SW480 (cell line): Measurements from ENCODE around the gene SPACA4.

ENCODE experiments used
- DNase-seq: peaks from one replicate; pipeline ENCODE4 v3.0.0-alpha.2; 2016; ENCODE audit warnings: low spot score

Gene SPACA4

GRCh38 chr19:48596679-48597465, 9.7 kb upstream of the SPACA4 start:
- DNase-seq: no peak

DNA sequence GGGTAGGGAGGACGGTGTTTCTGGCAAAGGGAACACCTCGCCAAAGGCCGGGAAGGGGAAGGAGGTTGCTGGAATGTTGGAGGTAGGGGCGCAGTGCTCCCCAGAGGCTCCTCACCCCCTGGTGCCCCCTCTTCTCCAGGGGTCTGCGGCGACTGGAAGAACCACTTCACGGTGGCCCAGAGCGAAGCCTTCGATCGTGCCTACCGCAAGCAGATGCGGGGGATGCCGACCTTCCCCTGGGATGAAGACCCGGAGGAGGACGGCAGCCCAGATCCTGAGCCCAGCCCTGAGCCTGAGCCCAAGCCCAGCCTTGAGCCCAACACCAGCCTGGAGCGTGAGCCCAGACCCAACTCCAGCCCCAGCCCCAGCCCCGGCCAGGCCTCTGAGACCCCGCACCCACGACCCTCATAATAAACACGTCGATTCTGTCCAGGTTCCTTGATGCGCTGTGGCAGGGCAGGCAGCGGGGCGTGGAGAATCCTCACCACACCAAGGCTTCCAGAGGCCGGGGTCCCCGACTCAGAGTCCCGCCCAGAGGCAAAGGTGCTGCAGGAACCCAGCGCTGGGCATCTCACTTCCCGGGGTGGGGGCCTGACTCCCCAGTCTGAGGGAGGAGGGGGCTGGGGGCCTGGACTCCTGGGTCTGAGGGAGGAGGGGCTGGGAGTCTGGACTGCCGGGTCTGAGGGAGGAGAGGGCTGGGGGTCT, 7.4 kb upstream of the SPACA4 start:
- no peak for DNase-seq

GRCh38 chr19:48600679-48601417, 5.7 kb upstream of the SPACA4 start:
- DNase-seq: no peak

DNA sequence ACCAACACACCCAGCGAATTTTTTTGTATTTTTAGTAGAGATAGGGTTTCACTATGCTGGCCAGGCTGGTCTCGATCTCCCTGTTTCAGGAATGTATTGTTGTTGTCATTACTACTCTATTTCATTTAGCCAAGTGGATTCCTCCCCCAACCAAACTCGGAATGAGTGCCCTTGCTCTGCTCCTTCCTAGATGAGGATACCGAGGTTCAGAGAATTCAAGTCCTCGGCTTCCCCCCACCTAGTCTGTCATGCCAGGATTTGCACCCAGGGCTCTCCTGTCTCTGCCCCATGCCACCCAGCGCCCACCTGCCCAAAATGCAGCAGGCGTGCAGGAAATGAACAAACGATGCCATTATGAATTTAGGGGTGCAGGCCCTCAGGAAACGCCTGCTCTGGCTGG, 3.5 kb upstream of the SPACA4 start:
- DNase-seq: no peak

- no peak for DNase-seq
These were observed 3.1 kb upstream of the SPACA4 start for GRCh38 chr19:48603449-48603848.

- DNase-seq: no peak
These were observed 2.7 kb upstream of the SPACA4 start for GRCh38 chr19:48603850-48604249.

DNA sequence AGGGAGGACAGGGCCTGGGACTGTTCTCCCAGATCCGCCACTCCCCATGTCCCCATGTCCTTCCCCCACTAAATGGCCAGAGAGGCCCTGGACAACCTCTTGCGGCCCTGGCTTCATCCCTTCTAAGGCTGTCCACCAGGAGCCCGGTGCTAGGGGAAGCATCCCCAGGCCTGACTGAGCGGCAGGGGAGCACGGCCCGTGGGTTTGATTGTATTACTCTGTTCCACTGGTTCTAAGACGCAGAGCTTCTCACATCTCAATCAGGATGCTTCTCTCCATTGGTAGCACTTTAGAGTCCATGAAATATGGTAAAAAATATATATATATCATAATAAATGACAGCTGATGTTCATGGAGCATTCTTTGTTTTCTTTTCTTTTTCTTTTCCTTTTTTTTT, 815 bp downstream of the SPACA4 start:
- DNase-seq: no peak

DNA sequence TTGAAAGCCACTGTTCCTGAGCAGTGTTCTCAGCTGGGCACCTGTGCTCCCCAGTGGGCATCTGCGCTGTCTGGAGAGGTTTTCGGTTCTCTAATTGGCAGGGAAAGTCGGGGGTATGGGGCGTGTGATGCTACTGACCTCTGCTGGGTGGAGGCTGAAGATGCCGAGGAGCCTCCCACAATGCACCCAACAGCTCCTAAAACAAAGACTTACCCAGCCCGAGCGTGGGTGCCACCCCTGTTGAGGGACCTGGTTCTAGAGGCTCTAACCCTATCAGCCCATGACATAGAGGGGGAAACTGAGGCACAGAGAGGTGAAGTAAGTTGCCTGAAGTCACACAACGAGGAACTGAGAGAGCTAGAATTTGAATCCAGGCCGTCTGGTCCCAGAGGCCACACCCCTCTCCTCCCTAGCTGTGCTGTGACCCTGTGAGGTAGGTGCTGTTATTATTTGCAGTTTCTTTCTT, 2.3 kb downstream of the SPACA4 start:
- DNase-seq: peak; percentile 84

DNA sequence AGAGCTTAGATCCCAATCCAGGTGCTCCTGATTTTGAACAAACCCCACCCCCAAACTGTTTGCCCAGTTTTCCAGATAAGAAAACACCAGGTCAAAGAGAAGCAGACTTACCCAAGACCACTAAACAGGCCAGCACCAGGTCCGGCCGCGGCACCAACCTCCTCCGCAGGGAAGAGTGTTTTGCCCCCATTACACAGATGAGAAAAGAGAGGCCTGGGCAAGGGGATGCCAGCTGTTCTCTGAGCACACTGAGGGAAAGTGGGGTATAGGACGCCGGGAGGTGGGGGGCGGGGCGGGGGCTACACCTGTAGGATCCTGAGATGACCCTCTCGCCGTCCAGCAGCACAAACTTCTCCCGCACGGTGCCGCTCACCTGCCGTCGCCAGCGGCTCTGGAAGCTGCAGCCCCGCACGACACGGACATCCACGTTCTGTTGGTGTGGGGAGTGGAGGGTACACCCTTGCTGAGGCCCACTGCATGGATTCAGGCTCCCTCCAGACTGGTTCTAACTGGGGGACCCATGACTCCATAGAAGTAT, 3.1 kb downstream of the SPACA4 start:
- DNase-seq: no peak

DNA sequence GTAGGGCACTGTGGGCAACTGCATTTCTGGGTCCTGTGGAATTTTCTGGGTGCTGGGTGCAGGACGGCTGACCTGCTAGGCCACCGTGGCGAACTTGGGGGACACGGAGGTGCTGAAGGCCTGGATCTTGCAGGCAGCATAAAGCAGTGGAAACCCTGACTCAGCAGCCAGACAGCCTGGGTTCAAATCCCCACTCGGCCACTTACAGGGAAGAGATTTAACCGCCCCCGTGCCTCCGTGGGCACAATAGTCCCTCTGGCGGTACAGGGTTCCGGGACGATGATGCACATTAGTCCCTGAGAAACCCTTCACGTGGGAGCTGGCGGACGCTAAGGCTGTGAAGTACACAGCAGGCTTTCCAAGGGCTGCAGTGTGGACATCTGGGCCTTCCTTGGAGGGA, 5.3 kb downstream of the SPACA4 start:
- no peak for DNase-seq

DNA sequence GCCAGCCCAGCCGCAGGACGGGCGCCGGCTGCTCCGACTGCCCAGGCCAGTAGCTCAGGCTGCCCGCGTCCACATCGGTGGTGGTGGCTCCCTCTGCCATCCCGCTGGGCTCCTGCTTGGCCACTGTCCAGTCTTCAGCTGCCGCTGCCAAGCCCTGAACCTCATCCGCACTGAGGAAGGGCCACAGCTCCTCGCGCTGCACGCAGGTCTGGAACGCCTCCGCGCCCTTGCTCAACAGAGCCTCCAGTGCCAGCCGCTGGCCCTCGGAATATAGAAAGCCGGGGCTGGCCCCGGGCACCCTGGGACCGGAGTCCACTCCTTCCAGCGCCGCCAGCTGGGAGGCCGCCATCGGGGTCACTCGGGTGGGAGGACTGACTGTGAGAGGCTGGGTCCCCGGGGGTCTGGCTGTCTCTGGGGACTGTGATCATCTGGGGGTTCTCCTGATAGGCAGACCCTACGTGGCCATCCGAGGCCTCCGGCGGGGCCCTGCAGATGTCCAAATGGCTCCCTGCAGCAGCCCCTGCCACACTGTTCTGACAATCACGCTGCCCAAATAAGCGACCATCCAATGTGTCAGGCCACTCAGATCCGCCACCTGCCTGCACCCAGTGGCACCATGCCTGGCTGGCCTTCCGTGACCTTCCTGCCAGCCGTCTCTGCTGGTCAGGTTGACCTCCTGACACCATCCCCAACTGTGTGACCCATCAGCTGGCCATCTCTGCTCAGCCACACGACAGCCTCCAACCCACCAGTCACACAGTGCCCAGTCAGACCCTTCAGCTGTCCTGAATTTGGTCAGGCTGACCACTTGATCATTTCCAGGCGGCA, 6.7 kb downstream of the SPACA4 start:
- DNase-seq: no peak

DNA sequence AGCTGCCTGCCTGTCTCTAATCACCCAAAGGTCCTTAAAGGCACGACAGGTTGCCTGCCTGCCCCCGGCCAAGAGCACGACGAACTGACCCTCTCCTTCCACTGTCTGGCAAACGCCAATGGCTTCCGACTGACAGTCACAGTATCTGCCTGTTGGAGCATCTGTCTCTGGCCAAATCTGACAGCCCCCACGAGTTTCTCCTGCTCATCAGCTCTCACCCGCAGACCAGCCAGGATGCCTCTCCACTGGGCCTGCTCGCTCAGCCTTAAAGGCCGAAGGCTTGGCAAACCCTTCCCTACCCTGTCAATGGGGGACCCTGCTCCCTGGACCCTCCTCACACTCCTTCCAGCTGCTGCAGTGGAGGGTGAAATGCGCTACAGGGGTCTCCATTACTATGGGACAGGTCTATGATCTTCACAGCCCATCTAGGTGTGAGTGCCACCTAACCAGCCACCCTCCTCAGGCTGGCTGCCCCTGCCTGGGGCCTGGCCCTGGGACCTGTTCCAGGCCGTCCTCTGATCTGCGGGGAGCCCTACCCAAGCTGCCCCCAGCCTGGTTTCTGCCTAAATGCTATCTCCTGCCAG, 7.4 kb downstream of the SPACA4 start:
- DNase-seq: no peak

- peak; percentile 85 for DNase-seq
These were observed 8.1 kb downstream of the SPACA4 start, which contains the start of gene FAM83E for GRCh38 chr19:48614436-48615230. FAM83E (minus strand) TSS chr19:48615076; CDS start chr19:48613372, 1,704 bp downstream.

DNA sequence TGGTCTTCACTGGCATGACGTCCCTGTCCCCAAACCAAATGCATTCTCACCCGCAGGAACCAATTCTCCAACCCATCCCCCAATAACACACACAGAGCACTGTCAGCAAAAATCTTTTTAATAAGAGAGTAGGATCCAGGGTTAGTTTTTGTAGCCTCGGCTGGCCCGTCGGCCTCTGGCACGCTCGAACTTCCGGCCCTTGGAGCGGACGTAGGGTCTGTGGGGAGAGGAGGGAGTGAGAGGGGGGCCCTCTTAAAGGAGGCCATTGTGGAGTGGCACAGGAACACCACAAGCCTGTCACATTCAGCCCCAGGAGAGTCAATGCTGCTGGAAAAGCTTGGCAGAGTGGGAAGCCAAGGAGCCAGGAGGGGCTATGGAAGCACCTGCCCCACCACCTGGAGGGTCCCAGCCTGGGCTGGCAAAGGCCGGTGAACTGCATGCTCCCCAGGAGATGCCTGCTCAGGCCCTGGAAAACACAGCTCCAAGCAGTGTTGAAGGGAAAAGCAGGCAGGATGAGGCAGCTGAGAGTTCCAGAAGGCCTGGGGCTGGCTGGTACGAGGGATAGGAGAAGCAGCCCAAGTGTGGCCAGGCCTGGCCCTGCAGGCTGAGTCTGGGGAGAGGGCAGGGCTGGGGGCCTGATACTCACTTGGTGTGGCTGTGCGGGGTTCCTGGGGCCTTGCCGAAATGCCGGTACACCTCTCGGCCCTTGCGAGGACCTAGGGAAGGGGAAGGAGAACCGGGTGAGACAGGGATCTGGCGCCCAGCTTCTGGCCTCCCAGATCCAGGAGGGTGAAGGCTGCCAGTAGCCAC, 8.9 kb downstream of the SPACA4 start:
- no peak for DNase-seq

GRCh38 chr19:48616041-48616436, 9.5 kb downstream of the SPACA4 start:
- no peak for DNase-seq

DNA sequence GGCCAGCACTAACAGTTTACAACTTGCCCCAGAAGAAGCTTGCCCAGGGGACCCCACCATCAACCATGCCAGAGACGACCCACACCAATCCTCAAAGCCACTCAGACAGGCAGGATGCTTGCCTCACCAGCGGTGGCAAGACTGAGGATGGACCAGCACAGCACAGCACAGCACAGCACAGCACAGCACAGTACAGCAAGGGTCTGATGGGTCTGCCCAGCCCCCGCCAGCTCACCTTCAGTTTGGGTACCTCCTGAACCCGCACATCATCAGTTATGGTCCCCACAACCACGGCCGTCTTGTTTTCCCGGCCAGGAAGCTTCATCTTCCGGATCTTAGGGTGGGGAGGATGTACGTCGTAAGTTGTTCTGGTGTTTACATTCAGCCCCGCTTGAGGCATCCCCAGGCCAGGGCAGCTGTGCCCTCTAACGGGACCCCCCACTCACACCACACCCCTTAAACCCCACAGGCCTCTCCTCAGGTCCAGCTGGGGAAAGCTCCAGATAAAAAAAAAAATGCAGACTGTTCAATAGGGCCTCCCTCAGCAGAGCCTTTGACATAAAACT, 10.0 kb downstream of the SPACA4 start:
- DNase-seq: no peak

DNA sequence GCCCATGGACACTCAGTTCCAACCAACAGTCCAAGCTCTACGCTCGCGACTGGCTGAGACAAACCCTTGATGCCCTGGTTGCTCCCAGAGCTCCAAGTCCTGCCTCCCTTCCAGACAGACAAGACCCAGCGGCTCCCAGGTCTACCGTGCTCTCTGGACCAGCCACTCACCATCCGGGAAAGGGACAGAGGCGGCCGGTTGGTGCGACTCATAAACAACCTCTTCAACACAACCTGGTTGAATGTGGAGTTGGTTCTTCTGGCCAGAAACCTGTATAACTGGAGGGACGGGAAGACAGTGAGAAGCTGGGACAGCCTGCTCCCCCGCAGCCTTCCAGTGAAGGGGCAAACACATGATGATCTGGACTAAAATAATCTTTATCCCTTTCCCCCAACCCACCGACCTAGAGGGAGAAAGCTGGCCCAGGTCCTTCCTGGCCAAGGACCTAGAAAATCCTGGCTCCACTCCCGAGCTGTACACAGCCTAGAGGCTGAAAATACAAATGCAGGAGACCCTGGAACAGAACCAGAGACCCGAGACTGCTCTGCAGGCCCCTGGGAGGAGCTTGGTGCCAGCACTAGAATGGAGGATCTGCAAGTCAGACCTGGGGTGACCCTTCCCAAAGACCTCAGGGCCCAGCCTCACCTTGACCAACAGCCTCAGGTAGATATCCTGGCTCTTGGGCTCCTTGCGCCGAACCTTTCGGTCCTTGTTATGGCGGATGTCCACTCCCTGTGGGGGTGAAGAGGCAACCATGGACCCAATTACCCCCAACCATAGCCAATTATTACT, 10.8 kb downstream of the SPACA4 start:
- no peak for DNase-seq

- DNase-seq: no peak
These were observed 11.9 kb downstream of the SPACA4 start for GRCh38 chr19:48618278-48618915.
